Panc1 (cell line): ENCODE data around the gene NEK5. TPM values are rescaled to one million over a fixed set of nuclear protein-coding genes. Genes with fewer than 3 reads are reported as not detected.

ENCODE experiments used
- ATAC-seq: fragments of 200-7000 bp; cut with Tn5 transposase; 2 replicates; pipeline ENCODE4 v1.9.1; 2020; ENCODE audit warnings: mild to moderate bottlenecking, moderate library complexity
- BruUV-seq: library from RNA; stranded (reverse); fragments of 400-500 nt; replicated peaks from 2 replicates; lab custom pipeline; 2021; lab: Mats Ljungman, UMichigan
- CTCF ChIA-PET: fragments of 300-600 bp; sonication (Branson Sonifier 250); formaldehyde crosslinking; loops from one replicate; lab custom pipeline; 2022; ENCODE audit warnings: antibody characterized with exemption; lab: Charles Lee
- POLR2A ChIA-PET: fragments of 300-600 bp; sonication (Branson Sonifier 250); formaldehyde crosslinking; loops from one replicate; lab custom pipeline; 2022; ENCODE audit warnings: antibody characterized with exemption; lab: Charles Lee
- DNase-seq: peaks from one replicate; pipeline ENCODE4 v3.0.0-alpha.2; 2010; ENCODE audit warnings: low read depth, low spot score
- H3K27ac ChIP-seq: 2 replicates; pipeline ENCODE4 v1.5.1; 2011; ENCODE audit warnings: mild to moderate bottlenecking, low read length, inconsistent platforms
- H3K27me3 ChIP-seq: fragments of 200-500 bp; sonication (Bioruptor generic); 2 replicates; pipeline ENCODE4 v1.6.0; 2014; ENCODE audit warnings: low read length, inconsistent platforms; ENCODE audit not compliant: control insufficient read depth, insufficient read depth
- H3K36me3 ChIP-seq: fragments of 200-500 bp; sonication (Bioruptor generic); 2 replicates; pipeline ENCODE4 v1.5.1; 2014; ENCODE audit warnings: inconsistent platforms, mild to moderate bottlenecking, low read length, moderate library complexity; ENCODE audit not compliant: control insufficient read depth, insufficient read depth
- H3K4me1 ChIP-seq: 2 replicates; pipeline ENCODE4 v1.5.1; 2011; ENCODE audit warnings: inconsistent platforms, mild to moderate bottlenecking, low read length, moderate library complexity; ENCODE audit not compliant: control insufficient read depth, insufficient read depth
- H3K4me3 ChIP-seq, 2 experiments: 2 replicates each; pipeline ENCODE4 v1.5.1; 2011 to 2012; ENCODE audit warnings: low read depth in 2 of 2, low read length in 2 of 2, mild to moderate bottlenecking in 2 of 2, inconsistent platforms in 1 of 2, moderate library complexity in 1 of 2
- H3K9me3 ChIP-seq: fragments of 200-500 bp; sonication (Bioruptor generic); 2 replicates; pipeline ENCODE4 v1.5.1; 2014; ENCODE audit warnings: low read depth, mild to moderate bottlenecking, inconsistent platforms, low read length, moderate library complexity; ENCODE audit not compliant: control insufficient read depth, insufficient read depth
- CTCF ChIP-seq: fragments of 450-650 bp; IDR thresholded peaks from 2 replicates; pipeline ENCODE4 v1.5.1; 2017; ENCODE audit warnings: mild to moderate bottlenecking
- POLR2AphosphoS5 ChIP-seq: IDR thresholded peaks from 2 replicates; pipeline ENCODE4 v1.6.1; 2012; ENCODE audit warnings: mild to moderate bottlenecking, low read depth, low read length, moderate library complexity
- REST ChIP-seq, 2 experiments: IDR thresholded peaks; 2 replicates each; pipeline ENCODE4 v1.6.1; 2011 to 2012; ENCODE audit warnings: low read depth in 2 of 2, control low read depth in 1 of 2, low read length in 1 of 2, mild to moderate bottlenecking in 1 of 2, moderate library complexity in 1 of 2; ENCODE audit not compliant: insufficient read depth in 1 of 2
- SIN3A ChIP-seq: IDR thresholded peaks from 2 replicates; pipeline ENCODE4 v1.6.1; 2012; ENCODE audit warnings: low read depth, mild to moderate bottlenecking, low read length, moderate library complexity, borderline replicate concordance; ENCODE audit not compliant: insufficient read depth
- TCF7L2 ChIP-seq: IDR thresholded peaks from 2 replicates; pipeline ENCODE4 v1.6.1; 2011; ENCODE audit warnings: mild to moderate bottlenecking, low read depth, low read length, inconsistent platforms
- in situ Hi-C: cut with HindIII; loops from 2 replicates; pipeline ENCODE4 v1.10.0; 2016; ENCODE audit warnings: low sequenced_read_pairs, low pct_unique_long_range_greater_than_20kb
- intact Hi-C: fragments of 100-400 bp; cut with micrococcal nuclease; formaldehyde crosslinking; loops from one replicate; pipeline ENCODE4 v1.10.0; 2022; ENCODE audit not compliant: unreplicated experiment
- total RNA-seq: library from RNA; stranded (reverse); gene quantifications from one replicate; pipeline ENCODE4 v1.2.1, GENCODE V29; 2021; ENCODE audit not compliant: unreplicated experiment

Gene NEK5
- total RNA-seq, 1 experiment from 2014 or later = 0.08 TPM

- TF ChIP-seq TCF7L2 = no peak
- TF ChIP-seq POLR2AphosphoS5 = no peak
- TF ChIP-seq REST (IDR thresholded peaks at IDR 0.05; ENCODE audit: insufficient read depth in 1 of 2, low read depth in 2 of 2, low read length in 1 of 2) = no peak
- TF ChIP-seq CTCF = no peak
- TF ChIP-seq SIN3A = no peak
- no peaks in the 10 kb centered on the region for H3K9me3 ChIP-seq
- no peak for DNase-seq
- no peak overlapping the region for H3K27ac ChIP-seq
- CTCF ChIA-PET = no interaction called here
- ATAC-seq = no peak
- in situ Hi-C loops (no loop called here), intact Hi-C loops (no loop called here)
- H3K27me3 ChIP-seq = no peaks in the 10 kb centered on the region; the same call in none of the 2 replicates
- no TSS peak for BruUV-seq
- POLR2A ChIA-PET = no interaction called here
- no peaks in the 10 kb centered on the region for H3K36me3 ChIP-seq
- H3K4me3 ChIP-seq = no peak overlapping the region
- H3K4me1 ChIP-seq = no peaks in the 10 kb centered on the region
These were observed 19.7 kb downstream of the NEK5 start for GRCh38 chr13:52109116-52109670.

GRCh38 chr13:52105841-52106240 is 23.0 kb downstream of the NEK5 start:
- no TSS peak for BruUV-seq
- ChIA-PET CTCF (no interaction called here), POLR2A (no interaction called here)
- Histone ChIP-seq H3K4me1 (no peaks in the 10 kb centered on the region), H3K4me3 (no peak overlapping the region), H3K9me3 (no peaks in the 10 kb centered on the region), H3K27me3 (no peaks in the 10 kb centered on the region; the same call in 1 of the 2 replicates), H3K27ac (no peak overlapping the region), H3K36me3 (no peaks in the 10 kb centered on the region)
- ATAC-seq (no peak), DNase-seq (no peak)
- TF ChIP-seq CTCF = no peak
- TF ChIP-seq REST (IDR thresholded peaks at IDR 0.05; ENCODE audit: insufficient read depth in 1 of 2, low read depth in 2 of 2, low read length in 1 of 2) = no peak
- TF ChIP-seq SIN3A = no peak
- TF ChIP-seq POLR2AphosphoS5 = no peak
- no peak for TF ChIP-seq TCF7L2
- in situ Hi-C loops (no loop called here), intact Hi-C loops (no loop called here)
